HG03064 (cell line): ENCODE data around the gene TICRR.

Source experiments
- ATAC-seq: cut with Tn5 transposase; IDR thresholded peaks from one replicate; pipeline ENCODE4 v1.9.1; 2021; ENCODE audit warnings: low read depth; ENCODE audit not compliant: unreplicated experiment

TICRR gene

GRCh38 chr15:89670971-89671560 is 95.8 kb downstream of the TICRR start:
- ATAC-seq = no peak

GRCh38 chr15:89671687-89672086 is 96.4 kb downstream of the TICRR start:
- no peak for ATAC-seq

GRCh38 chr15:89672221-89673164 is 97.2 kb downstream of the TICRR start:
- ATAC-seq = no peak

DNA sequence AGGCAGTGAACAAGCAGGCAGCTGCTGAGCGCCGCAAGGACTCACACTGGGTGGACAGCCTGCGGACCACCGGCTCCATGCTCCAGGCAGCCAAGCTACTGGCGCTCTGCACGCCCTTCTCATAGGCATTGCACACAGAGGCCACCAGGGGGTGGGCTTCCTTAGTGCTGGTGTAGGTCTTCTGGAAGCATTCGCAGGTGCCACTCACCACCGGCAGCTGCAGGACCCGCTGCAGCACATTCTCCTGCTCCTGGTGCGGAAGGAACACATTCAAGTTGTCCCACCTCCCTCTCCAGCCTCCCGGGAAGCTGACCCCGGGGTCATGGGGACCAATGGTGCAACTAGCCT is 97.9 kb downstream of the TICRR start:
- no peak for ATAC-seq

DNA sequence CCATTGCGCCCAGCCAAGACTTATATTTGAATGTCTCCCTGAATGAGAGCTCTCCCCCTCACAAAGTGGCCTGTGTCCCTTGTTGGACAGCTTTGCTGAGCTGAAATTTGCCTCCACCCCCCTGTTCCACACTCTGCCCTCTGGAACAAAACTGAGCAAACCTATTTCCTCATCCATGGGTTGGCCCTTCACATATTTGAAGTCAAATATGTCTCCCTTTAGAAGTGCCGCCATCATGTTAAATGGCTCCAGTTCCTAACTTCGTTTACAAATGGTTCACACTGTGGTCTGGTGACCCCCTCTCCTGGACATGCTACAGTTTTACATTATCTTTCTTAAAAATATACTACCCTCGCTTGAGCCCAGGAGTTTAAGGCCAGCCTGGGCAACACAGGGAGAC is 99.3 kb downstream of the TICRR start:
- ATAC-seq = no peak

DNA sequence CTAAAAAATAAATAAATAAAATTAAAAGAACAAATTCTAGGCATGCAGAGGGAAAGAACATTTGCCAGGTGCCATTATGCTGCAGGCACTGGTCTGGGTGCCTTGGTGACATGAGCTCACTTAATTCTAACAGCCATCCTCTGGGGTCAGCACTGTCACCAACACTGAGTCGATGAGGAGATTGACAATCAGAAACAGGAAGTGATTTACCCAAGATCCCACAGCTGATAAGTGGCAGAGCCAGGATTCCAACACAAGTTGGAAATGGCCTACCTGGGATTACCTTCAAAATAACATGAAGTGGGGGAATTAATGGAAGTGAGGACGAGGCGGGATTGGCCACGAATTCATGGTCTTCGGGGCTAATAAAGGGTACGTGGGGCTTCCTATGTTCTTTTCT is 100.3 kb downstream of the TICRR start:
- ATAC-seq = no peak

DNA sequence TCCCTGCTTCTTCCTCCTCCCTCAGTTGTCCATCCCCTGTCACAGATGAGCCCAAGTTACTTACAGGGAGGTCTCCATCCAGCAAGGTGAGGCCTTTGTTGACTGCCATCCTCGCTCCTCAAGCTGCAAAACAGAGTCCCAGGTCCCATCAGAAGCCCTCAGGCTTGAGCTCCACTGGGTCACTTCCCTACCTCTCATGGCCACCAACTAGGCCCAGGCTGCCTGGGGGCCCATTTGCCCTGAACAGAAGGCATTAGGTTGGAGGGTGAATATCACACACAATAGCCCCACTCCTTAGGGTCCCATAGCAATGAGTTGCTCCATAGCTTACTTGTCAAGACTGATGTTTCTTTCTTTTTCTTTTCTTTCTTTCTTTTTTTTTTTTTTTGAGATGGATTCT is 102.1 kb downstream of the TICRR start:
- no peak for ATAC-seq
